Fibroblast of mammary gland (primary cell): ENCODE measurements around the gene ITGAV.
"Not testable (repeated sequence)": the region's sequence is repeated elsewhere in the genome, so short reads cannot be mapped to it uniquely, and the experiment has no call there.

Experiments used
- DNase-seq: peaks from one replicate; pipeline ENCODE4 v3.0.0-alpha.2; 2010; ENCODE audit warnings: low read depth
- H3K4me3 ChIP-seq: 2 replicates; pipeline ENCODE4 v1.5.1; 2011; ENCODE audit warnings: low read depth, mild to moderate bottlenecking, low read length, moderate library complexity; ENCODE audit not compliant: control insufficient read depth
- TF ChIP-seq, protein P1 (sequence below): conservative IDR thresholded peaks from 2 replicates; pipeline ENCODE4 v1.5.1; 2011; ENCODE audit warnings: low read depth, low read length, inconsistent platforms; ENCODE audit not compliant: control insufficient read depth, insufficient read depth

Gene ITGAV

DNA sequence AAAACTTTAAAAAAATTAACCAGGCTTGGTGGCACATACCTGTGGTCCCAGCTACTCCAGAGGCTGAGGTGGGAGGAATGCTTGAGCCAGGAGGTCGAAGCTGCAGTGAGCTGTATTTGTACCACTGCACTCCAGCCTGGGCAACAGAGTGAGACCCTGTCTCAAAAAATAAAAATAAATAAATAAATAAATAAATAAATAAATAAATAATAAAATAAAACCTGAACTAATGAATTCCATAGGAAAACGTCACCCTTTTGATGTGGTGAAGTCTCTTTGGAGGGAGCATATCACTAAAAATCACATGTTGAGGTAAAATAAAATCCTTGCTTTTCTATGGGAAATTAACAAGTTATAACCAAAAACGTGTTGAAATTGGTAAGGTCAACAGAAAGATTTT is 29.6 kb upstream of the ITGAV start:
- TF ChIP-seq, protein P1, sequence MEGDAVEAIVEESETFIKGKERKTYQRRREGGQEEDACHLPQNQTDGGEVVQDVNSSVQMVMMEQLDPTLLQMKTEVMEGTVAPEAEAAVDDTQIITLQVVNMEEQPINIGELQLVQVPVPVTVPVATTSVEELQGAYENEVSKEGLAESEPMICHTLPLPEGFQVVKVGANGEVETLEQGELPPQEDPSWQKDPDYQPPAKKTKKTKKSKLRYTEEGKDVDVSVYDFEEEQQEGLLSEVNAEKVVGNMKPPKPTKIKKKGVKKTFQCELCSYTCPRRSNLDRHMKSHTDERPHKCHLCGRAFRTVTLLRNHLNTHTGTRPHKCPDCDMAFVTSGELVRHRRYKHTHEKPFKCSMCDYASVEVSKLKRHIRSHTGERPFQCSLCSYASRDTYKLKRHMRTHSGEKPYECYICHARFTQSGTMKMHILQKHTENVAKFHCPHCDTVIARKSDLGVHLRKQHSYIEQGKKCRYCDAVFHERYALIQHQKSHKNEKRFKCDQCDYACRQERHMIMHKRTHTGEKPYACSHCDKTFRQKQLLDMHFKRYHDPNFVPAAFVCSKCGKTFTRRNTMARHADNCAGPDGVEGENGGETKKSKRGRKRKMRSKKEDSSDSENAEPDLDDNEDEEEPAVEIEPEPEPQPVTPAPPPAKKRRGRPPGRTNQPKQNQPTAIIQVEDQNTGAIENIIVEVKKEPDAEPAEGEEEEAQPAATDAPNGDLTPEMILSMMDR: no peak
- no peak overlapping the region for H3K4me3 ChIP-seq
- no peak for DNase-seq

DNA sequence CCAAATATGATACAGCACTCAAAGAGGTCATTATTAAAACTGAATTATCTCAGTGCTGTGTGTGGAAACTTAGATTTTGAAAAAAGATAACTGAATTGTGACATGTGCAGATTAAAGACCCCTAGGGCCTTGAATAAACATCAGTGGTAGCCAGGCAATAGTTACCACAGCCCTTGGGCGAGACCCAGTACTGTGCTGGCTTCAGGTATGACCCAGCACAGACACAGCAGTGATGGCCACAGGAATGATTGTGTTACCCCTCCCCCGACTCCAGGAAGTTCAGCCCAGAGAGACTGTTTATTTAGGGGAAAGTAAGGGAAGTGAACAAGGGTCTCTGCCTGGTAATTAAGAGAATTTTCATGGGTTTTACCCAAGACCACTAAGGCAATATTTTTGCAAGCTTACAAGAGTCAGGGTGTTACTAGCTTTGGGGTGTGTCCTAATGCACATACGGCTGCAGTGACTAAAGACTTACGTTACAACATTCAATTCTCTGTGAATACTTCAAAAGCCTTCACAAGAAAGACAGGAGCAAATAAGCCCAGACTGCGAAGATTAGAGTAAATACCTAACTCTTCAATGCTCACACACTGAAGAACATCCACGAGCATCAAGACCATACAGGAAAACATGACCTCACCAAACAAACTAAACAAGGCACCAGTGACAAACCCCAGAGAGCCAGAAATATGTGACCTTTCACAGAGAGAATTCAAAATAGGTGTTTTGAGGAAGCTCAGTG is 28.2 kb upstream of the ITGAV start:
- TF ChIP-seq, protein P1: no peak
- DNase-seq: no peak
- H3K4me3 ChIP-seq: no peak overlapping the region

DNA sequence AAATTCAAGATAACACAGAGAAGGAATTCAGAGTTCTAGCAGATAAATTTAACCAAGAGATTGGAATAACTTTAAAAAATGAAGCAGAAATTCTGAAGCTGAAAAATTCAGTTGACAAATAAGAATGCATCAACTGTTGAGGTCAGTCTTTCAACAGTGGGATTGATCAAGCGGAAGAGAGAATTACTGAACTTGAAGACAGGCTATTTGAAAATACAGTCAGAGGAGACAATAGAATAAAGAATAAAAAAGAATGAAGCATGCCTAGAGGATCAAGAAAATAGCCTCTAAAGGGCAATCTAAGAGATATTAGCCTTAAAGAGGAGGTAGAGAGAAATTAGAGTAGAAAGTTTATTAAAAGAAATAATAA is 27.7 kb upstream of the ITGAV start:
- H3K4me3 ChIP-seq: no peak overlapping the region
- TF ChIP-seq, protein P1: no peak
- DNase-seq: no peak

DNA sequence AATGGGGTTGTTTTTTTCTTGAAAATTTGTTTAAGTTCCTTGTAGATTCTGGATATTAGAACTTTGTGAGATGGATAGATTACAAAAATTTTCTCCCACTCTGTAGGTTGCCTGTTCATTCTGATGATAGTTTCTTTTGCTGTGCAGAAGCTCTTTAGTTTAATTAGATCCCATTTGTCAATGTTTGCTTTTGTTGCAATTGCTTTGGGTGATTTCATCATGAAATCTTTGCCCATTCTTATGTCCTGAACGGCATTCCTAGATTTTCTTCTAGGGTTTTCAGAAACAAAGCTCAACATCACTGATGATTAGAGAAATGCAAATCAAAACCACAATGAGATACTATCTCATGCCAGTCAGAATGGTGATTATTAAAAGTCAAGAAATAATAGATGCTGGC is 21.3 kb upstream of the ITGAV start:
- DNase-seq, H3K4me3 ChIP-seq: not testable (repeated sequence)

DNA sequence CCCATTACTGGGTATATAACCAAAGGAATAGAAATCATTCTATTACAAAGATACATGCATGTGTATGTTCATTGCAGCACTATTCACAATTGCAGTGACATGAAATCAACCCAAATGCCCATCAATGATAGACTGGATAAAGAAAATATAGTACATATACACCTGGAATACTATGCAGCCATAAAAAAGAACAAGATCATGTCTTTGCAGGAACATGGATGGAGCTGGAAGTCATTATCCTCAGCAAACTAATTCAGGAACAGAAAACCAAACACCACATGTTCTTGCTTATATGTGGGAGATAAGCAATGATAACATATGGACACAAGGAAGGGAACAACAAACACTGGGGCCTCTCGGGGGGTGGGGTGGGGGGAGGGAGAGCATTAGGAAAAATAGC is 20.7 kb upstream of the ITGAV start:
- H3K4me3 ChIP-seq, DNase-seq: not testable (repeated sequence)

DNA sequence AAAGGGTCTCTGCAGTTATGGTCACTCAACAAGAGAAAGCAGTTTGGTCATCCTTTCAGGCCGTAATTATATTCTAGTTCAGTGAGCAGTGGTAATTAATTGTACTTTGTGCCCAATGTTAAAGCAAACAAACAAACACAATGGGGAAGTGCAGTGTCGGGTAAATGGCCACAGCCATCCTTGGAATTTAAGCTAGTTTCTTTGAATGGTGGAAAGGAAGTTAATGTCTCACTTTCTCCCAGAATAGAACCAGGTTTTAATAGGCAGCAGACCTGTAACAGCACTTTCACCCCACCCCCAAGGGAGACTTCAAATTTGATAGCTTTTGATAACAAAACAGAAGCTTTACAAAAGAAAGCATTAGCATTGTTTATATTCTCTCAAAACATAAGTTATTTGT is 20.0 kb upstream of the ITGAV start:
- DNase-seq: no peak
- H3K4me3 ChIP-seq: no peak overlapping the region
- TF ChIP-seq, protein P1: no peak

DNA sequence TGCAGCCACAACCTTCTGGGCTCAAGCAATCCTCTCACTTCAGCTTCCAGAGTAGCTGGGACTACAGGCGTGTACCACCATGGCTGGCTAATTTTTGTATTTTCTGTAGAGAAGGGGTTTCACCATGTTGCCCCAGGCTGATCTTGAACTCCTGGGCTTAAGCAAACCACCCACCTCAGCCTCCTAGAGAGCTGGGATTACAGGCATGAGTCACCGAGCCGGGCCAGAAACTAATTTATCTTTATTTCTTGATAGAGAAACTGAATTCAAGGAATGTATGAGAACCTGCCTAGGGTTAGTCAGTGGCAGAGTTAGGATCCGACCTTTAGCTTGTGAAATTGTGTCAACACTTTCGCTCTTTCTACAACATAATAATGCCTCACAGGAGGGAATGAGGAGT is 19.3 kb upstream of the ITGAV start:
- no peak overlapping the region for H3K4me3 ChIP-seq
- TF ChIP-seq, protein P1: no peak
- peak; percentile 62 for DNase-seq

DNA sequence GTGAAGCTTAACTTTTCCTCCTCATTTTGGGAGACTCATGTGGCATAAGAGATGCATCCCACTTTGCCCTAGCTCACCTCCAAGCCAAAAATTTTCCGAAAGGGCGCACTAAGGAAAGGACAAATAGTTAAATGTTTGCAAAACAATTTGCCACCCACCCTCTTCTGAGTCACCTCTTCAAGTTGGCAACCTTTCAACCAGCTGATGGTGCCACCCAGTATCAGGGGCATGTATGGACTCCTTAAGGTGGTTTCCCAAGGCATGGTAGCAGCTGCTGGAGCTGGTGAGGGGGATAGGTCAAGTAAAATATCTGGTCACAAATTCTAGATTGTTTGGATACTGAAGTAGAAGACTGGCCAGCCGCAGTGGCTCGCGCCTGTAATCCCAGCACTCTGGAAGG is 17.2 kb upstream of the ITGAV start:
- DNase-seq: no peak

More for the DNA sequence above, 17.2 kb upstream of the ITGAV start:
- TF ChIP-seq, protein P1: no peak
- H3K4me3 ChIP-seq: no peak overlapping the region
